HG02588 (cell line): Measurements from ENCODE around the gene MALL.
"Not testable (repeated sequence)": the region's sequence is repeated elsewhere in the genome, so short reads cannot be mapped to it uniquely, and the experiment has no call there.

Source experiments
- ATAC-seq: cut with Tn5 transposase; IDR thresholded peaks from one replicate; pipeline ENCODE4 v1.9.1; 2021; ENCODE audit warnings: mild to moderate bottlenecking, moderate library complexity; ENCODE audit not compliant: unreplicated experiment

Gene MALL

GRCh38 chr2:110121052-110121334 is 5.4 kb upstream of the MALL start:
- ATAC-seq = no peak

DNA sequence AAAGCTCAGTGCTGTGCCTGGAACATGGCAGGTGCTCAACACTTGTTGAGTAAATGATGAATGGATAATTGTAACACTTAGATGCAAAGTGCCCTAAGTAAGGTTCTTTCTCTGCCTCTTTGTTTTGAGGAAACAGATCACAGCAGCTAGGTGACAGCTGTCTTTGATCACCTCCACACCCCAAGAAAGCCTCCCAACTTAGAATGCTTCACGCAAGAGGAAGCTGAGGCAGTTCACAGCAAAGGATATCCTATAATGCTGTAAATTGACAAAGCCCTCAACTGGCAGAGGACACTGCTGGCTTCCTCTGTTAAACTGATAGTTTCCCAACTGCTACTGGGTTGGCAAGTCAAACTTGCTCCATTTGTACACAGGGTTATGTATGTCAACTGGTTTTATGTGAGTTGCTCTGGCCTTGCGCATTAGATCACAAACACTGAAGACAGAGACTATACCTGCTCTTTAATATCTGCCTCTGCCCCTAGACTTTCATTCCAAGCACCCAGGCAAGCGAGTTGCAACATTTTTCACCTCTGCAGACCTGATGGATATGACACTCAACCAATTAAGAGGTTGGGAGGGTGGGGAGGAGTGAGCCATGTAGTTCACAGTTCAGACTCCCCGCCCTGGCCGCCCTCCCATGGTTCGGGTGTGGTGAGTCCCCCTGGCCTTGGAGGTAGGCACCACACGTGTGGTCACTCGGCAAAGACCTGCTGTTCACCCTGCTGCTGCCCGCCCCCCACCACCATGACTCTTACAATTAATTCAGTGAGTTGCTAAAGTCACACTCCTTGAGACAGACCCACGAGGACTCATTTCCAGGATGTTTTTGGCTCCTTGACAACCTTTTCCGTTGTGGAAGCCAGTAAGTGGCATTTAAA is 4.8 kb upstream of the MALL start:
- ATAC-seq = no peak

DNA sequence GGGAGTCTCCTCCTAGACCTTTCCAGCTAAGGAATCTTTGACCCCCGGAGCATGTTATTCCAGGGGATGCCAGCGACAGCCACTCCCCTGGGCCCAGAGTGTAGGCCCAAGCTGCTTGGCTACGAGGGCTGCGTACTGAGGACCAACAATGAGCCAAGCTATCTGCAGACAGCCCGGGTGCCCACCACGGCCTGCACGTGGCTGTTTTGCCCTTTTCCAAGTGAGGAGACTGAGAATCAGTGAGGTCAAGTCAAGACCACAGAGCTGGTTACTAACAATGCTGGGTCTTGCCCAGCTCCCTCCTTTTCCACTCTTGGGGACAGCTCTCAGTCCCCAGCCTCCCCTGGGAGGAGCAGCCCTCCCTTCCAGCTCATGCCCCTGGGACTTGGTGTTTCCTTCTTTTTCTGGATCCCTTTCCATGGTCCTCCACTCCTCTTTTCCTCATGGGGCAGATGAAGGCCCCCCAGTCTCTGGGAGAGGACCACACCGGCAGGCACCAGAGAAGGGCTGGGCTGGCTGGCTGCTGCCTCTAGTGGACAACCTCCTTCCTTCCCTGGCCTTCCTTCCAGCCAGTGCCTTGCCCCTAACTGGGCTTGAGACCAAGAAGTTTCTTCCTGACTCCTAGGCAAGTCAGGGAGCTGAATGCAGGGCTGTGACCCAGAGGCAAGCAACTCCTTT is 550 bp upstream of the MALL start:
- ATAC-seq = no peak

GRCh38 chr2:110114831-110115255 is 779 bp downstream of the MALL start:
- ATAC-seq = no peak

- ATAC-seq = no peak
Observed at GRCh38 chr2:110113961-110114591, 1.5 kb downstream of the MALL start.

DNA sequence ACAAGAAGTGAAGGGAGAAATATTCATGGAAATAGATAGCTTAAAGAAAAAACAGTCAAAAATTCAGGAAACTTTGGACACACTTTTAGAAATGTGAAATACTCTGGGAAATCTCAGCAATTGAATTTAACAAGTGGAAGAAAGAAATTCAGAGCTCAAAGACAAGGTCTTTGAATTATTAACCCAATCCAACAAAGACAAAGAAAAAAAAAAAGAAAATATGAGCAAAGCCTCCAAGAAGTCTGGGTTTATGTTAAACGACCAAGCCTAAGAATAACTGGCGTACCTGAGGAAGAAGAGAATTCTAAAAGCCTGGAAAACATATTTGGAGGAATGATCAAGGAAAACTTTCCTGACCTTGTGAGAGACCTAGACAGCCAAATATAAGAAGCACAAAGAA is 7.3 kb downstream of the MALL start:
- ATAC-seq = not testable (repeated sequence)

DNA sequence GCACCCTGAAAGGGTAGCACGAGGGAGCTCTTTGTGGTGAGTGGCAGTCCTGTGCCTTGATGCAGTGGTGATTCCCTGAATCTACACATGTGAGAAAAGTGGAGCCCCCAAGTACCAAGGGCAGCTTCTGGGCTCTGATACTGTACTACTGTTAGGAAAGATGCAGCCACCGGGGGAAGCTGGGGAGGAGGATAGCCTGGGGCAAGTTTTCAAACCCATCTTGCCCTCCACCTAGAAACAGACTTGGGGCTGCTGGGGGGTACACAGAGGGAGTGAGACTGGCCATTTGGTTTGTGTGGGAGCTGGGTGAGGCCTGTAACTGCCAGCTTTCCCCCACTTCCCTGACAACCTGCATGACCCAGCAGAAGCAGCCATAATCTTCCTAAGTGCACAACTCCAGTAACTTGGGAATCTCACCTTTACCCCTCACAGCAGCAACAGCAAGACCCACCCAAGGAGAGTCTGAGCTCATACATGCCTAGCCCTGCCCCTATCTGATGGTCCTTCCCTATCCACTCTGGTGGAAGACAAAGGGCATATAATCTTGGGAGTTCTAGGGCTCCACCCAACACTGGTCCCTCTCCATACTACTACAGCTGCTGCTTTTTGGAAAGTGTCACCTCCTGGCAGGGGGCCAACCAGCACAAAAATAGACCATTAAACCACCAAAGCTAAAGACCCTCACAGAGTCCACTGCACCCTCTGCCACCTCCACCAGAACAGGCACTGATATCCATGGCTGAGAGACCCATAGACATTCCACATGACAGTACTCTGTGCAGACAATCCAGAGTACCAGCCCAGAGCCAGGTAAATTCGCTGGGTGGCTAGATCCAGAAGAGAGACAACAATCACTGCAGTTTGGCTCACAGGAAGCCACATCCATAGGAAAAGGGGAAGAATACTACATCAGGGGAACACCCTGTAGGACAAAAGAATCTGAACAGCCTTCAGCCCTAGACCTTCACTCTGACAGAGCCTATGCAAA is 8.2 kb downstream of the MALL start:
- ATAC-seq = no peak

GRCh38 chr2:110106642-110107041 is 9.0 kb downstream of the MALL start:
- no peak for ATAC-seq

DNA sequence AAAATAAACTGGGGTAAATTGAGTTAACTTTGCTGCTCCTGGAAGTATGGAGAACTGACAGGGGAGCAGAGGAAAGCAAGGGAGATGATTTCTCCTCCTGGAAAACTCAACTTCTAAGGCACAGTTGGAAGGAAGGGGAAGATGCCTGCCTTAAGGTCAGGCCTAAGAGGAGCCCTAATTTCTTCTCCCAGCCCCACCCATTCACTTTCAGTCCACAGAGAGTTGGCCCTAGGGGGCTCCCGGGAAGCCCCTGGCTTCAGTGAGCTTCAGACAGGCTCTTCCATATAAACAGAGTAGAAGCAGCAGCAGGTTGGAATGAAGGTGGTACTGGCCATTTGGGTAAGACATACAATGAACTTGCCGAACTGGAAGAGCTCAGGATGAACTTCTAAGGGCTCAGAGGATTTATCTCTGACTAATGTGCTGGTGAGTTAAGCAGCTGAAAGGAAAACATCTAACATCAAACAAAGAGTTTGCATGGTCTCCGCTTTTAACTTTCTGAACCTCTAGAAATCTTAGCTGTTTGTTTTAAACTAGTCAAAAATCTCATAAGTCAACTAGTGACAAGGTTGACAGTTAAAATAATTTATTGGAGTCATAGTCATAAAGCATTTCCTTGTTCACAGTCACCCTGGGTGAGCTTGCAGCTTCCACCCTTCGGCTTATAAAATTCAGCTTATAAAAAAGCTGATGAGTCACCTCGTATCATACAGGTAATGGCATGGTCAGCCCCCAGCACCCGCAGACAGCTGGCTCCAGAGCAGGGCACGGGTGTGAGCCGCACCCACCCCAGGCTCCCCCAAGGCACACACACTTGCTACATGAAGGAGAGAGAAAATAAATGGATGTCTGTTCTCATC is 9.8 kb downstream of the MALL start:
- ATAC-seq = no peak

GRCh38 chr2:110105183-110105582 is 10.4 kb downstream of the MALL start:
- ATAC-seq = no peak

DNA sequence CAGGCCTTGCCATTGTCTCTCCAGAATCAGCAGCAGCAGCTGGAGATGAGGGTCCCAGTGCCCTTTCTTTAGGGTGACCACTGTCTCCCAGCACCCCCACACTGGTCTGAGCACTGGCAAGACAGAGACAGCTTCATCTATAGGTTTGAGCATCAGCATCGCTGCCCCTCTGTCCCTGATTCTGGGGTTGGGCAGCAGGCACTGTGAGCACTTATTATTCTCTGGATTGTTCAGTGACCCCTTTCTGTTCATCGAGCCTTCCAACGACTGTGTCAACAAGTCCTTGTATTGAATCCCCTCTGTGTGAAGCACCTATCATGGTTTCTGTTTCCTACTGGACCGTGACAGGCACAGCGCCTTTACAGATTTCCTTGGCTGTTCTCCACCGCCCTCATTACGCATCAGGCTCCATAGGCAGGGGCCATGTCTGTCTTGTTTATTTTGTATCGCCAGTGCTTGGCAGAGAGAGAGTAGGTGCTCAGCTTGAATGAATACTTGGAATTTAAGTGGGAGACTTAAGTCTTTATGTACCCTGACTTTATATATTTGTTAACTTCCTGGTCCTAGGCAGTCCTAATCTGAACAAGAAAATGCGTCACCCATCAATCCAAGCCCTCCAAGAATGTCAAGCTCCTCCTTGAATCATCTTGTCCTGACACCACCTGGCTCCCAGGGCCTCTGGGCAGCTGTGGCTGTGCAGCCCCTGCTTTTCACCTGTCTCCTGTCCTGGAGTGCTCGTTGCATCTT is 11.4 kb downstream of the MALL start:
- no peak for ATAC-seq

DNA sequence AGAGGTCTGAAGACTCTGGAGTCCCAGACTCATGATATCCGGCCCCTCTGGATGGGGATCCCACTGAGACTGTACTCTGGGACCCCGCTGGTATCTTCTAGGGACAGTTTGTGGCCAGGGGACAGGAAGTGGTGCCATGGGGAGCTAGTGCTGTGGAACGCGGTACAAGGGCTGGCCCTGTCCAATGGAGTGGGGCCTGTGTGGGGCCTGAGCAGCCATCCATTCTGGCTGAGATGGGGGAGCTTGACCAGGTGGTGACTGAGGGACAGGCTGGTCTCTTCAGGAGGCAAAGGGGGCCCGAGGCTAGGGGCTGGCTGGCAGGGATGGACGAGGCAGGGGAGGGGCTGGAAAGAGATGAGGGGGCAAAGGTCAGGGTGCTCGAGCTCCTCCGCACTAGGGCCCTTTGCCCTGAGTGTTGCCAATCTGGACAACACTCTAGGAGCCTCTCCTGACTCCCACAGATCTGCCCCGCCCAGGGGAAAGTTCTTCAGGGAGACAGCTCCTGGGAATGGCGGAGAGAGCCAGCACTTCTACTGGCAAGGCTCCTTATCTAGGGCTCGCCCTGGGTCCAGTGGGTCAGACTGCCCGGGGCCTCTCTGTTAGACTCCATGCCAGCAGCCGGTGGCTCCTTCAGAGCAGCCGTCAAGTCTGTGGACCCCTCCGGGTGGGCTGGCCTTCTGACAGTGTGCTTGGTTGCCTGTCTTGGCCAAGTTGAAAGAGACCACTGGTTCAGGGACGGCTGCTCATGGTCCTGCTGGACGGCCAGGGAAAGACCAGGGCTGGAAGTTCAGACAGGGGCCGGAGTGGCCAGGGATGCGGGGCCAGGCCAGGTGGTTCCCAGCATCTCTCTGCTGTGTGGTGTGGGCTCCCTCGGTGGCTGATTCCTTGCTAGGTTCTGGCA is 12.3 kb downstream of the MALL start:
- no peak for ATAC-seq

GRCh38 chr2:110101901-110102803 is 13.5 kb downstream of the MALL start:
- ATAC-seq = no peak

GRCh38 chr2:110101280-110101844 is 14.3 kb downstream of the MALL start:
- ATAC-seq = no peak

GRCh38 chr2:110100880-110101279 is 14.7 kb downstream of the MALL start:
- ATAC-seq = not testable (repeated sequence)

GRCh38 chr2:110100480-110100879 is 15.1 kb downstream of the MALL start:
- no peak for ATAC-seq
